H1 (cell line): ENCODE data around the gene LDHB.

ENCODE experiments used
- CBX8 ChIP-seq: fragments of 300-800, 300-1000 bp; sonication (generic); IDR thresholded peaks from 2 replicates; pipeline ENCODE4 v1.7.1; 2016; ENCODE audit warnings: low read depth, low read length, borderline replicate concordance
- CTCF ChIP-seq, 3 experiments: IDR thresholded peaks; 1 replicate in 2 of 3; 2 replicates in 1 of 3; pipeline versions ENCODE4 v1.5.1 to v1.6.1; 2011; ENCODE audit warnings: low read length in 3 of 3, mild to moderate bottlenecking in 3 of 3, inconsistent platforms in 2 of 3, low read depth in 1 of 3, moderate library complexity in 1 of 3; ENCODE audit not compliant: insufficient read depth in 1 of 3; ENCODE audit errors: control extremely low read depth in 1 of 3
- MAX ChIP-seq: IDR thresholded peaks from 2 replicates; pipeline ENCODE4 v1.6.1; 2012; ENCODE audit warnings: inconsistent platforms
- RFX5 ChIP-seq: IDR thresholded peaks from 2 replicates; pipeline ENCODE4 v1.6.1; 2011; ENCODE audit warnings: low read depth, low read length, improper control_type of control experiment, borderline replicate concordance
- TAF7 ChIP-seq: optimal IDR thresholded peaks from 2 replicates; pipeline ENCODE3; 2011; ENCODE audit warnings: low read depth, mild to moderate bottlenecking, inconsistent platforms, low read length, moderate library complexity, borderline replicate concordance

GRCh38 chr12:21604245-21605101, 53.2 kb downstream of the LDHB start, which contains the start of gene GYS2:
- TF ChIP-seq CTCF (IDR thresholded peaks at IDR 0.05; ENCODE audit: control extremely low read depth in 1 of 3, insufficient read depth in 1 of 3, low read depth in 1 of 3, low read length in 3 of 3) (no peak), MAX (no peak), TAF7 (no peak), RFX5 (no peak), CBX8 (no peak)
